Measurements from ENCODE around the gene SUMO3.

DNA sequence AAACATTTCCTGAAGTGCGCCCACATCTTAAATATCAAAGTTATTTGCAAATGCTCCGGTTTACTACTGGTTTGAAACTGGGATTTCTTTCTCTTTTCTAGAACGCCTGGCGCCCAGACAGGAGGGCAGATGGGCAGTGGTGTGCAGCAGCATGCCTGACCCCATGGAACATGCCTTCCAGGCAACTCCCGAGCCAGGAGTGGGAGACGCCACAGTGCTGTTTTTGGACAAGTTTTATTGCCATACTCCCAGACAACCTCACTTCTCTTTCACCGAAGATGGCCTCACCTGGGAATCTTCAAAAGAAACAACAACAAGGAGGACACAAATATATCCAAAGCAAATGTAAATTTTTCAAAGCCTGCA lies 37.7 kb downstream of the SUMO3 start:
- no peak for TF ChIP-seq EP300 (IDR thresholded peaks at IDR 0.05; ENCODE audit: borderline replicate concordance in 1 of 2, low read depth in 1 of 2, low read length in 1 of 2)
- TF ChIP-seq, protein P1, sequence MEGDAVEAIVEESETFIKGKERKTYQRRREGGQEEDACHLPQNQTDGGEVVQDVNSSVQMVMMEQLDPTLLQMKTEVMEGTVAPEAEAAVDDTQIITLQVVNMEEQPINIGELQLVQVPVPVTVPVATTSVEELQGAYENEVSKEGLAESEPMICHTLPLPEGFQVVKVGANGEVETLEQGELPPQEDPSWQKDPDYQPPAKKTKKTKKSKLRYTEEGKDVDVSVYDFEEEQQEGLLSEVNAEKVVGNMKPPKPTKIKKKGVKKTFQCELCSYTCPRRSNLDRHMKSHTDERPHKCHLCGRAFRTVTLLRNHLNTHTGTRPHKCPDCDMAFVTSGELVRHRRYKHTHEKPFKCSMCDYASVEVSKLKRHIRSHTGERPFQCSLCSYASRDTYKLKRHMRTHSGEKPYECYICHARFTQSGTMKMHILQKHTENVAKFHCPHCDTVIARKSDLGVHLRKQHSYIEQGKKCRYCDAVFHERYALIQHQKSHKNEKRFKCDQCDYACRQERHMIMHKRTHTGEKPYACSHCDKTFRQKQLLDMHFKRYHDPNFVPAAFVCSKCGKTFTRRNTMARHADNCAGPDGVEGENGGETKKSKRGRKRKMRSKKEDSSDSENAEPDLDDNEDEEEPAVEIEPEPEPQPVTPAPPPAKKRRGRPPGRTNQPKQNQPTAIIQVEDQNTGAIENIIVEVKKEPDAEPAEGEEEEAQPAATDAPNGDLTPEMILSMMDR (IDR thresholded peaks at IDR 0.05), result no peak
- no peak for TF ChIP-seq POLR2AphosphoS5 (IDR thresholded peaks at IDR 0.05; ENCODE audit: low read depth, low read length)
- TF ChIP-seq ELF1 (IDR thresholded peaks at IDR 0.05), result no peak
- no peak for TF ChIP-seq FOXM1 (IDR thresholded peaks at IDR 0.05; ENCODE audit: low read depth)
- TF ChIP-seq GATA2 (CRISPR knock-in tag; IDR thresholded peaks at IDR 0.05), result no peak
- TF ChIP-seq EZH2phosphoT487 (IDR thresholded peaks at IDR 0.05; ENCODE audit: borderline replicate concordance, low read depth), result no peak
- no peak for TF ChIP-seq TAF1 (IDR thresholded peaks at IDR 0.05; ENCODE audit: borderline replicate concordance, low read depth, low read length)
- TF ChIP-seq NRF1 (IDR thresholded peaks at IDR 0.05; ENCODE audit: low read depth, low read length), result no peak
- TF ChIP-seq SMC3 (IDR thresholded peaks at IDR 0.05; ENCODE audit: low read depth, low read length), result no peak
- no peak for TF ChIP-seq MEF2A (IDR thresholded peaks at IDR 0.05; ENCODE audit: borderline replicate concordance, low read depth)

Data from SK-N-SH (cell line).